HepG2 (cell line): ENCODE measurements around the gene NEURL2. TPM values are rescaled to one million over a fixed set of nuclear protein-coding genes. Genes with fewer than 3 reads are reported as not detected.
A peak's percentile ranks its signal among the peaks of the same experiment; 100 is the strongest.

Source experiments
- CENPX ChIP-seq: sonication (generic); formaldehyde crosslinking; IDR thresholded peaks from 2 replicates; pipeline ENCODE4 v1.9.0; 2021; ENCODE audit warnings: mild to moderate bottlenecking, missing genetic modification reagents, moderate library complexity
- CTCF ChIP-seq: sonication (generic); formaldehyde crosslinking; IDR thresholded peaks from 2 replicates; pipeline ENCODE4 v1.5.0; 2020; ENCODE audit warnings: mild to moderate bottlenecking, missing genetic modification reagents, moderate library complexity
- JUNB ChIP-seq: sonication (generic); formaldehyde crosslinking; IDR thresholded peaks from 2 replicates; pipeline ENCODE4 v1.8.0; 2022; ENCODE audit warnings: missing genetic modification reagents, mild to moderate bottlenecking, borderline replicate concordance
- KLF11 ChIP-seq: IDR thresholded peaks from 2 replicates; pipeline ENCODE4 v1.6.1; 2016; ENCODE audit warnings: missing compliant biosample characterization
- ZNF18 ChIP-seq: sonication (generic); formaldehyde crosslinking; IDR thresholded peaks from 2 replicates; pipeline ENCODE4 v1.8.0; 2022; ENCODE audit warnings: mild to moderate bottlenecking, missing genetic modification reagents; ENCODE audit not compliant: insufficient replicate concordance
- ZNF646 ChIP-seq: sonication (generic); formaldehyde crosslinking; IDR thresholded peaks from 2 replicates; pipeline ENCODE4 v1.9.0; 2021; ENCODE audit warnings: mild to moderate bottlenecking, missing genetic modification reagents
- ZNF850 ChIP-seq: sonication (generic); formaldehyde crosslinking; conservative IDR thresholded peaks from 2 replicates; pipeline ENCODE4 v1.9.0; 2021; ENCODE audit warnings: mild to moderate bottlenecking, missing genetic modification reagents
- polyA plus RNA-seq, 8 experiments: library from polyadenylated mRNA; depleted of rRNA in 3 of 8; stranded (reverse) in 7 of 8; unstranded in 1 of 8; fragments of >200 nt; fragmentation: Illumina TruSeq in 4 of 8; extraction: Trizol in 4 of 8; gene quantifications; 2 replicates each; pipeline versions ENCODE4 v1.2.1 to v1.2.3, GENCODE V29; 2011 to 2016; ENCODE audit warnings: low read depth in 4 of 8, missing spikeins in 1 of 8, mixed read lengths in 1 of 8; ENCODE audit not compliant: insufficient read depth in 1 of 8
- total RNA-seq, 5 experiments: library from RNA; depleted of rRNA; stranded (reverse); fragments of >200 nt; fragmentation: Illumina TruSeq; extraction: Trizol; gene quantifications; 2 replicates each; pipeline ENCODE4 v1.2.3, GENCODE V29; 2016; ENCODE audit warnings: low read depth in 1 of 5
- TF ChIP-seq, protein P1 (sequence below): sonication (generic); formaldehyde crosslinking; conservative IDR thresholded peaks from 2 replicates; pipeline ENCODE4 v1.4.0; 2020; ENCODE audit warnings: mild to moderate bottlenecking, missing genetic modification reagents, moderate library complexity
- TF ChIP-seq, protein P2 (sequence below): IDR thresholded peaks from 2 replicates; pipeline ENCODE4 v1.6.1; 2012; ENCODE audit warnings: inconsistent platforms
- TF ChIP-seq, protein P3 (sequence below): sonication (generic); formaldehyde crosslinking; conservative IDR thresholded peaks from 2 replicates; pipeline ENCODE4 v1.8.0; 2022; ENCODE audit warnings: missing genetic modification reagents

NEURL2 gene
- total and polyA plus RNA-seq, 2 of the 13 experiments (the other 11 are each of a cell fraction or from before 2014, with no cell fraction given): 7.2 to 9.7 TPM

DNA sequence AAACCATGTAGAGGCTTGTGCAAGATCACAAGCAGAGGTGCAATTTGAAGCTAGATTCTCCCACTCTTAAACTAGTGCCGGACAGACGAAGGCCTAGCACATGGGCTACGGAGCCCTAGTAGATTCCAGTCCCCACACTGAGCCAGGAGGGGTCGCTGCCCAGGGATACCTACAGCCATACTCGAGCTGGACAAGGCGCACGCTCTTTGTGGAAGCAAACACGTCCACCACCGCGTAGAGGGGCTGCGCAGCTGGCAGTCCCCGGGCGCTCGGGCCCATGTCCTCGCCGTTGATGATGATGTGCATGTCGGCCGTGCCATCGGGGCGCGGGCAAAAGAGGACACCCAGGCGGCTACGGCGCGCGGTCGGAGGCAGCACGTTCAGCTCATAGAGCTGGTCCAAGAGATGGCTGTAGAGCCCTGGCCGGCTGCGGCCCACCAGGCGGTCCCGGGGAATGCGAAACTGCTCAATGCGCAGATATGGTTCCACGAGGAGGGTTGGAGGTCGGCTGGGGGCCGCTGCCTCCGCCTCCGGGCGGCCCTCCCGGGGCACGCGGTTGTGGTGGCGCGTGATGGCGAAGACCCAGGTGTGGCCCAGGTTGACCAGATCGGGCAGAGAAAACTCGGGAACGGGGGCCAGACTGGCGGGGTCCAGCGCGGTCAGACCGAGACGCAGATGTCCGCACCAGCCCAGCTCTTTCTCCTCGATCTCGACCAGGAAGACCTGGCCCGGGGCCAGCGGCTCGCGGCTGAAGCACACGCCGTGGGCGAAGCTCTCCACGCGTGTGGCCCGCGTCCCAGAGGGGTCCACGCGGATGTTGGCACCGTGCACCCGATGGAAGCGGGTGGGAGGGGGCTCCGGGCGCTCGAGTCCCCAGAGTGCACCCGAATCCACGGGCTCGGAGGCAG is 677 bp downstream of the NEURL2 start (continued):
- TF ChIP-seq, protein P1, sequence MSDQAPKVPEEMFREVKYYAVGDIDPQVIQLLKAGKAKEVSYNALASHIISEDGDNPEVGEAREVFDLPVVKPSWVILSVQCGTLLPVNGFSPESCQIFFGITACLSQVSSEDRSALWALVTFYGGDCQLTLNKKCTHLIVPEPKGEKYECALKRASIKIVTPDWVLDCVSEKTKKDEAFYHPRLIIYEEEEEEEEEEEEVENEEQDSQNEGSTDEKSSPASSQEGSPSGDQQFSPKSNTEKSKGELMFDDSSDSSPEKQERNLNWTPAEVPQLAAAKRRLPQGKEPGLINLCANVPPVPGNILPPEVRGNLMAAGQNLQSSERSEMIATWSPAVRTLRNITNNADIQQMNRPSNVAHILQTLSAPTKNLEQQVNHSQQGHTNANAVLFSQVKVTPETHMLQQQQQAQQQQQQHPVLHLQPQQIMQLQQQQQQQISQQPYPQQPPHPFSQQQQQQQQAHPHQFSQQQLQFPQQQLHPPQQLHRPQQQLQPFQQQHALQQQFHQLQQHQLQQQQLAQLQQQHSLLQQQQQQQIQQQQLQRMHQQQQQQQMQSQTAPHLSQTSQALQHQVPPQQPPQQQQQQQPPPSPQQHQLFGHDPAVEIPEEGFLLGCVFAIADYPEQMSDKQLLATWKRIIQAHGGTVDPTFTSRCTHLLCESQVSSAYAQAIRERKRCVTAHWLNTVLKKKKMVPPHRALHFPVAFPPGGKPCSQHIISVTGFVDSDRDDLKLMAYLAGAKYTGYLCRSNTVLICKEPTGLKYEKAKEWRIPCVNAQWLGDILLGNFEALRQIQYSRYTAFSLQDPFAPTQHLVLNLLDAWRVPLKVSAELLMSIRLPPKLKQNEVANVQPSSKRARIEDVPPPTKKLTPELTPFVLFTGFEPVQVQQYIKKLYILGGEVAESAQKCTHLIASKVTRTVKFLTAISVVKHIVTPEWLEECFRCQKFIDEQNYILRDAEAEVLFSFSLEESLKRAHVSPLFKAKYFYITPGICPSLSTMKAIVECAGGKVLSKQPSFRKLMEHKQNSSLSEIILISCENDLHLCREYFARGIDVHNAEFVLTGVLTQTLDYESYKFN (CRISPR knock-in tag): 0 out of 2 replicates have a peak, but pooled peaks have one; percentile 23
- TF ChIP-seq, protein P2, sequence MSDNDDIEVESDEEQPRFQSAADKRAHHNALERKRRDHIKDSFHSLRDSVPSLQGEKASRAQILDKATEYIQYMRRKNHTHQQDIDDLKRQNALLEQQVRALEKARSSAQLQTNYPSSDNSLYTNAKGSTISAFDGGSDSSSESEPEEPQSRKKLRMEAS: peak; percentile 97
- TF ChIP-seq ZNF646 (no peak; the same call in 1 of the 2 replicates), CTCF (CRISPR knock-in tag) (peak; percentile 98), ZNF850 (0 out of 2 replicates have a peak, but pooled peaks have one; percentile 1), KLF11 (peak; percentile 91; the same call in 1 of the 2 replicates), CENPX (no peak), JUNB (CRISPR knock-in tag) (no peak), ZNF18 (no peak)
- TF ChIP-seq, protein P3, sequence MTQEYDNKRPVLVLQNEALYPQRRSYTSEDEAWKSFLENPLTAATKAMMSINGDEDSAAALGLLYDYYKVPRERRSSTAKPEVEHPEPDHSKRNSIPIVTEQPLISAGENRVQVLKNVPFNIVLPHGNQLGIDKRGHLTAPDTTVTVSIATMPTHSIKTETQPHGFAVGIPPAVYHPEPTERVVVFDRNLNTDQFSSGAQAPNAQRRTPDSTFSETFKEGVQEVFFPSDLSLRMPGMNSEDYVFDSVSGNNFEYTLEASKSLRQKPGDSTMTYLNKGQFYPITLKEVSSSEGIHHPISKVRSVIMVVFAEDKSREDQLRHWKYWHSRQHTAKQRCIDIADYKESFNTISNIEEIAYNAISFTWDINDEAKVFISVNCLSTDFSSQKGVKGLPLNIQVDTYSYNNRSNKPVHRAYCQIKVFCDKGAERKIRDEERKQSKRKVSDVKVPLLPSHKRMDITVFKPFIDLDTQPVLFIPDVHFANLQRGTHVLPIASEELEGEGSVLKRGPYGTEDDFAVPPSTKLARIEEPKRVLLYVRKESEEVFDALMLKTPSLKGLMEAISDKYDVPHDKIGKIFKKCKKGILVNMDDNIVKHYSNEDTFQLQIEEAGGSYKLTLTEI: no peak
